Muscle layer of colon (tissue), 2 donors: ENCODE measurements around the gene ANXA2R.
A peak's percentile ranks its signal among the peaks of the same experiment; 100 is the strongest.
"Not testable (repeated sequence)": the region's sequence is repeated elsewhere in the genome, so short reads cannot be mapped to it uniquely, and the experiment has no call there.

Experiments used
- H3K27ac ChIP-seq: one replicate; pipeline ENCODE4 v1.7.0; 2013; ENCODE audit warnings: low read depth, mild to moderate bottlenecking, low read length, moderate library complexity
- H3K27me3 ChIP-seq, 2 donors: one replicate each; pipeline ENCODE4 v1.7.0; 2013; ENCODE audit warnings: low read length in 2 of 2, mild to moderate bottlenecking in 2 of 2; ENCODE audit not compliant: insufficient read depth in 2 of 2, control insufficient read depth in 1 of 2
- H3K36me3 ChIP-seq: one replicate; pipeline ENCODE4 v1.7.0; 2013; ENCODE audit warnings: mild to moderate bottlenecking, low read length; ENCODE audit not compliant: insufficient read depth
- H3K4me1 ChIP-seq: one replicate; pipeline ENCODE4 v1.7.0; 2013; ENCODE audit warnings: mild to moderate bottlenecking, low read length; ENCODE audit not compliant: insufficient read depth
- H3K4me3 ChIP-seq, 2 donors: one replicate each; pipeline ENCODE4 v1.7.0; 2013; ENCODE audit warnings: low read length in 2 of 2, low read depth in 1 of 2, mild to moderate bottlenecking in 1 of 2, moderate library complexity in 1 of 2
- H3K9ac ChIP-seq: one replicate; pipeline ENCODE4 v1.7.0; 2013; ENCODE audit warnings: low read length
- H3K9me3 ChIP-seq: one replicate; pipeline ENCODE4 v1.7.0; 2013; ENCODE audit warnings: mild to moderate bottlenecking, low read length
- donor health status: abdominal sarcoma.
- donor health status: Adenocarcinoma of cecum.

ANXA2R gene, protein sequence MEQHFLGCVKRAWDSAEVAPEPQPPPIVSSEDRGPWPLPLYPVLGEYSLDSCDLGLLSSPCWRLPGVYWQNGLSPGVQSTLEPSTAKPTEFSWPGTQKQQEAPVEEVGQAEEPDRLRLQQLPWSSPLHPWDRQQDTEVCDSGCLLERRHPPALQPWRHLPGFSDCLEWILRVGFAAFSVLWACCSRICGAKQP

DNA sequence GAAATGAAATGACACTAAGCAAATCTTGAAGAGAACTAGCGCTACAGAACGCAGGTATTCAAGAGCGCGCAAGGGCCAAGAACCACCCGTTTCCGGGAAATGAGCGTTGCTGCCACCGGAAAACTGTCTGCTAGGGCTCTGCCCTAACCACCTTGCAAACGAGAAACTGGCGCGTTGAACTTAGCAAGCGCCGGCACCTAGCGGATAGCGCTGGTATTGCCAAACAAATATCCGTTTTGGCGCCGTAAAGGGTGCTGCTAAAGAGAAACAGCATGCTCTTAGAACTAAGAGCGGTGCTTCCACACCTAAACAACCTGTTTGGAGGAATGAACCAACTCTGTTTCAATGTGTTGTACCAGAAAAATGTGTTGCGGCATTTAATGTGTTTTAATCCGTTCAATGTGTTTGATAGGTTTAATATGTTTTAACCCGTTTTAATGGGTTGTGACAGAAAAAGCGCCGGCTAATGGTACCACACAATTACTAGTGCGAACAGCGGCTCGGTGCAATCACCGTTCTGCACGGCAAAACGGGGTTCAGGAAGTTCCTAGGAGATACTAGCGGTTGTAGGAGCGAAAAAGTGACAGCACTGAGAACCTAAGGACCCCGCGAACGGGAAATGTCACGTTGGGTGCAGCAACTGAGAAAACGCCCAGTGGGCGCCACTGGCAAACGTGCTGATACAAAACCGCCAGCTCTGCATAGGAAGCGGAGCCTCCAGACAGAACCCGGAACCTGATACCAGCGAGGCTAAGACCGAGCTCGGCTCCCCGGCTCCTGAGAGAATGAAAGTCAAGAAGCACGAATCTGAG lies at the start of gene ANXA2R:
Gene ANXA2R, minus strand, starts transcription at position 33 of the 812 bp plus-strand sequence. CDS start 273 bp downstream, outside the sequence.
- H3K36me3 ChIP-seq: no peaks in the 10 kb centered on the region
- H3K27me3 ChIP-seq: peaks cover 45 to 61% of the 10 kb centered on the region in 2 donors
- H3K9ac ChIP-seq: peak within 1 kb of the TSS; percentile 50
- peaks cover 20% of the 10 kb centered on the region for H3K4me1 ChIP-seq
- H3K9me3 ChIP-seq: peaks cover 8% of the 10 kb centered on the region
- H3K27ac ChIP-seq: peak within 1 kb of the TSS; percentile 31
- H3K4me3 ChIP-seq: peak within 1 kb of the TSS; percentile 16 to 78

DNA sequence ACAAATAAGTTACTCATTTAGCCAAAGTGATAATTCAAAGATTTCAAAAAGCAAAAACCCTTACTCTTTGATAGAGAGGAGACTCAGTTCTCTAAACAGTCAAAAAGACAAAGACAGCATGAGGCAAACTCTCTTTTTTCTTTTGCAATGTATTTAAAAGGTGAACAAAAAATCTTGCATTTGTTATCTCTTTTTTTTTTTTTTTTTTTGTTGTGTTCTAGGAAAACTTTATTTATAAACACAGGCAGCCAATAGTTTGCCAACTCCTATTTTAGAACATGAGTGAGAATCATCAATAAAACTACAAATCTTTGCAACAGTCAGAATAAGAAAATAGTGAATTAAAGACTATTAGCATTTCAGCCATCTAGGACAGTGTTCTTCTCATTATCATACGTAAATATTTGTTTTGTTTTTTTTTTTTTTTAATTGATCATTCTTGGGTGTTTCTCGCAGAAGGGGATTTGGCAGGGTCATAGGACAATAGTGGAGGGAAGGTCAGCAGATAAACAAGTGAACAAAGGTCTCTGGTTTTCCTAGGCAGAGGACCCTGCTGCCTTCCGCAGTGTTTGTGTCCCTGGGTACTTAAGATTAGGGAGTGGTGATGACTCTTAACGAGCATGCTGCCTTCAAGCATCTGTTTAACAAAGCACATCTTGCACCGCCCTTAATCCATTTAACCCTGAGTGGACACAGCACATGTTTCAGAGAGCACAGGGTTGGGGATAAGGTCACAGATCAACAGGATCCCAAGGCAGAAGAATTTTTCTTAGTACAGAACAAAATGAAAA lies 46.2 kb upstream of the ANXA2R start:
- not testable (repeated sequence) for H3K27ac ChIP-seq, H3K4me1 ChIP-seq, H3K9me3 ChIP-seq, H3K36me3 ChIP-seq, H3K27me3 ChIP-seq, H3K4me3 ChIP-seq, H3K9ac ChIP-seq

DNA sequence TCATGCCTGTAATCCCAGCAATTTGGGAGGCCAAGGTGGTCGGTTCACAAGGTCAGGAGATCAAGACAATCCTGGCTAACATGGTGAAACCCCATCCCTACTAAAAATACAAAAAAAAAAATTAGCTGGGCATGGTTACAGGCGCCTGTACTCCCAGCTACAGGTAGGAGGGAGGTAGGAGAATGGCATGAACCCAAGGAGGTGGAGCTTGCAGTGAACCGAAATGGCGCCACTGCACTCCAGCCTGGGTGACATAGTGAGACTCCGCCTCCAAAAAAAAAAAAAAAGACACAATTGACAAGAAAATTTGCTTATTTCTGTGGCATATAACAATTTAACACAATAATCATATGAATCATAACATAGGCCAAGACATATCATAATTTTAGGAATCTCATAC lies 45.3 kb upstream of the ANXA2R start:
- Histone ChIP-seq H3K36me3 (peaks cover 4% of the 10 kb centered on the region), H3K9me3 (no peaks in the 10 kb centered on the region), H3K4me3 (no peak overlapping the region), H3K9ac (no peak overlapping the region), H3K27ac (no peak overlapping the region), H3K4me1 (no peaks in the 10 kb centered on the region), H3K27me3 (no peaks in the 10 kb centered on the region)

DNA sequence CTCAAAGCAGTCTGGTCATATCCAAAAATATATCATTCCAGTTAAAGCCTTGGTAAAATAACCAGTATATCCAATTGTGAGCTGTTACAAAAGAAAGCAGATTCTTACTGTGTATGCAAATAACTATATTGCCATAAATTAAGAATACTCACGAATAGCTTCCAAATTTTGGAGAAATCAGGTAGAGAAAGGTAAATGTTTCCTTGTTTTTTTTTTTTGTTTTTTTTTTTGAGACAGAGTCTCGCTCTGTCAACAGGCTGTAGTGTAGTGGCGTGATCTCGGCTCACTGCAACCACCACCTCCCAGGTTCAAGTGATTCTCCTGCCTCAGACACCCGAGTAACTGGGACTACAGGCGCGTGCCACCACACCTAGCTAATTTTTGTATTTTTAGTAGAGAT lies 44.3 kb upstream of the ANXA2R start:
- not testable (repeated sequence) for H3K9me3 ChIP-seq, H3K27me3 ChIP-seq, H3K4me3 ChIP-seq, H3K4me1 ChIP-seq, H3K27ac ChIP-seq, H3K9ac ChIP-seq, H3K36me3 ChIP-seq

DNA sequence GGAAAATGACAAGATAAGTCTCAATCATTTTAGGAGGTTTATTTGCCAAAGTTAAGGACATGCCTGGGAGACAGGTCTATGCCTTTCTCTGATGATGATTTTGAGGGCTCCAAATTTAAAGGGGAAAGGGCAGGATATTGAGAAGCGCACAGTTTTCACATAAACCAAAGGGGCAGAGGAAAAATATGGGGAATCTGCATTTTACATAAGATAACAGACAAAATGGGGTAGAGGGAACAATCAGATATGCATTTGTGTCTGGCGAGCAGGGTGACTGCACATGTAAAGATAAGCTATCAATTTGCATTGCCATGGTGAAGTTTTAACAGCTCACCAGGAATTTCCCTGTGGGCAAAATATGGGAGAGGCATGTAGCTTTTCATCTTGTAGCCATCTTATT lies 41.2 kb upstream of the ANXA2R start:
- H3K4me1 ChIP-seq, H3K9me3 ChIP-seq, H3K27ac ChIP-seq, H3K27me3 ChIP-seq, H3K4me3 ChIP-seq, H3K36me3 ChIP-seq, H3K9ac ChIP-seq: not testable (repeated sequence)

DNA sequence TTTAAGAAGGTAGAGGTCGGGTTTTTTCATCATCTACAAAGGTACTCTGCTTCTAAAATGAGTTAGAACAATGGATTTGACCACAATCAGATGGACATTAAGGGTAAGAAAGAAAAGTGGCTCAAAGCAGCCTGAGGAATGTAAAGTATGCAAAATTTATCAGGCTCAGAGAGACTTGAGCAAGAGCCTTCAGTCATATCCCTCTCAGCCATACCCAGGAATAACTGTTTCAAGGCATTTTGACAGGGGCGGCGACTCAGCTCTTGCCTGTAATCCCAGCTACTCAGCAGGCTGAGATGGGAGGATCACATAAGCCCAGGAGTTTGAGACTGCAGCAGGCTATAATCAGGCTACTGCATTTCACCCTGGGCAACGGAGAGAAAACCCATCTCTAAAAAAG lies 38.8 kb upstream of the ANXA2R start:
- H3K4me3 ChIP-seq: no peak overlapping the region
- H3K27me3 ChIP-seq: no peaks in the 10 kb centered on the region
- no peak overlapping the region for H3K9ac ChIP-seq
- H3K27ac ChIP-seq: no peak overlapping the region
- no peaks in the 10 kb centered on the region for H3K4me1 ChIP-seq
- H3K9me3 ChIP-seq: no peaks in the 10 kb centered on the region
- H3K36me3 ChIP-seq: peaks cover 12% of the 10 kb centered on the region

DNA sequence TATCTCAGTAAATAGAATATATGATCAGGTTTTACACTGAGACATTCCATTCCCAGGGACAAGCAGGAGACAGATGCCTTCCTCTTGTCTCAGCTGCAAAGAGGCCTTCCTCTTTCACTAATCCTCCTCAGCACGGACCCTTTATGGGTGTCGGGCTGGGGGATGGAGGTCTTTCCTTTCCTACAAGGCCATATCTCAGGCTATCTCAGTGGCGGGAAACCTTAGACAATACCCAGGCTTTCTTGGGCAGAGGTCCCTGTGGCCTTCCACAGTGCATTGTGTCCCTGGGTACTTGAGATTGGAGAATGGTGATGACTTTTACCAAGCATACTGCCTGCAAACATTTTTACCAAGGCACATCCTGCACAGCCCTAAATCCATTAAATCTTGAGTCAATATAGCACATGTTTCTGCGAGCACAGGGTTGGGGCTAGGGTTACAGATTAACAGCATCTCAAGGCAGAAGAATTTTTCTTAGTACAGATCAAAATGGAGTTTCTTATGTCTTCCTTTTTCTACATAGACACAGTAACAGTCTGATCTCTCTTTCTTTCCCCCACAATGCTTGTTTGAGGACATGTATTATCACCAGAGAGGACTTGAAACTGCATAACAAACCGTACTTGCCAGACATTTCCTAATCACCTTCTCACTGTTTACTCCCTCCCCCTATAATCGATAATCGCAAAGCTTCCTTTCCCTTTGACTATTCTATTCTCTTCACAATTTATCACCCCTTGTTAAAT lies 37.5 kb upstream of the ANXA2R start:
- H3K4me3 ChIP-seq, H3K9me3 ChIP-seq, H3K9ac ChIP-seq, H3K27me3 ChIP-seq, H3K4me1 ChIP-seq, H3K27ac ChIP-seq: not testable (repeated sequence)
- peaks cover 12% of the 10 kb centered on the region for H3K36me3 ChIP-seq

DNA sequence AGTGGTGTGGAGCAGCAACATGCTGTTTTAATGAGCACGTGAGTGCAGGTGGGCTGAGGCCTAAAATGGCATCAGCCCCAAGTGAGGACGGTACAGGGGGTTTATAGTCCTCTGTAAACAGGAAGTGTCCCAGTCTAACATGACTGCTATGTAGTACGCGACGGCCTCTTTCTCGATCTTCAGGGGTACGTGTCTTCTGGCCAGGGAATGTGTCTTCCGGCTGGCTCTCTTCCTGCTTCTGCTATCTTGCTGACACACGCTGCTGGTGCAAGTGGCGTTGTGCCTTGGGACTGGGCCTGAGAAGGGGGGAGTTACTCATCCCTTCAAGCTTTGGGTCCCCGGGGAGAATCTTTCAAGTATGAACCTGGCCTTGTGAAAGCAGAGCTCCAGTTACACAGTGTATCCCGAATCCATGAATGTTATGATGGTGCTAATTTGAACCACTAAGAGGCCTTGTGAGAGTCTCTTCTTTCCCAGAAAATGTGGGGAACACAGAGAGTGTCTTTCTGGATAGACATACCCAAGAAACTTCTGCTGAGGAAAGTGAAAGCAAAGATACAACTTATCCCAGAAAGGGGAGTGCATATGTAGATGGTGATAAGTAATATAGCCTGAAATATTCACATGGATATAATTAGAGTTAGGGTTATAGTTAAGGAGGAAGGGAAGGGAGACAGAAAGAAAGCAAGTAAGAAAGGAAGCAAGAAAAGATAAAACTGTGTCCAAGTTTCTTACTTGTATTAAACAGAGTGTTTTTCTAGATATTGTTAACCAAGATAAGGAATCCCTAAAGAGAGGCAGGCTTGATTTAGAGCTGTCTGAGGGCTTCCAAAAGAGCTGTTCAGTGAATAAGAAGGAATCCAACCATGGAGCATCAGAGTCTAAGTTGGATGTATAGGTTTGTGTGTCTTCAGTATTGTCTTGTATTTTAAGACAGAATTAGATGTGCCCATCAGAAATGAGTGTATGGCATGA lies 35.5 kb upstream of the ANXA2R start:
- Histone ChIP-seq H3K4me1 (no peaks in the 10 kb centered on the region), H3K27ac (no peak overlapping the region), H3K4me3 (no peak overlapping the region), H3K27me3 (no peaks in the 10 kb centered on the region), H3K9me3 (no peaks in the 10 kb centered on the region), H3K36me3 (peaks cover 18% of the 10 kb centered on the region), H3K9ac (no peak overlapping the region)

DNA sequence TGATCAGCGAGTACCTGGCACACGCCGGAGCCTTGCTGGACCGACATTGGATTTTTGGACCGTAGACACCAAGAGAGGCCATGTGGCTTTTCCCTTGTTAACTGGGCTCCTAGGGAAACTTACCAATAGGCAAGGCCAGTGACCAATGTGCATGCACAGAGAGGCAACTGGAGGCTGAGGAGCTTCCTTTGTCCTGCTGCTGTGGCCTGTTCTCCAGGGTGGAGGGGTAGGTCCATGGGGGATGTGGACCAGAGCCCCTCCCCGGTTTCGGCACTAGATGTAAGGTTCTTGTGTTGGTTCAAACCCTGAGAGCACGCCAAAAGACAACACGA lies 34.8 kb upstream of the ANXA2R start:
- Histone ChIP-seq H3K9me3 (no peaks in the 10 kb centered on the region), H3K9ac (no peak overlapping the region), H3K36me3 (peaks cover 15% of the 10 kb centered on the region), H3K27me3 (no peaks in the 10 kb centered on the region), H3K27ac (no peak overlapping the region), H3K4me3 (no peak overlapping the region), H3K4me1 (no peaks in the 10 kb centered on the region)

DNA sequence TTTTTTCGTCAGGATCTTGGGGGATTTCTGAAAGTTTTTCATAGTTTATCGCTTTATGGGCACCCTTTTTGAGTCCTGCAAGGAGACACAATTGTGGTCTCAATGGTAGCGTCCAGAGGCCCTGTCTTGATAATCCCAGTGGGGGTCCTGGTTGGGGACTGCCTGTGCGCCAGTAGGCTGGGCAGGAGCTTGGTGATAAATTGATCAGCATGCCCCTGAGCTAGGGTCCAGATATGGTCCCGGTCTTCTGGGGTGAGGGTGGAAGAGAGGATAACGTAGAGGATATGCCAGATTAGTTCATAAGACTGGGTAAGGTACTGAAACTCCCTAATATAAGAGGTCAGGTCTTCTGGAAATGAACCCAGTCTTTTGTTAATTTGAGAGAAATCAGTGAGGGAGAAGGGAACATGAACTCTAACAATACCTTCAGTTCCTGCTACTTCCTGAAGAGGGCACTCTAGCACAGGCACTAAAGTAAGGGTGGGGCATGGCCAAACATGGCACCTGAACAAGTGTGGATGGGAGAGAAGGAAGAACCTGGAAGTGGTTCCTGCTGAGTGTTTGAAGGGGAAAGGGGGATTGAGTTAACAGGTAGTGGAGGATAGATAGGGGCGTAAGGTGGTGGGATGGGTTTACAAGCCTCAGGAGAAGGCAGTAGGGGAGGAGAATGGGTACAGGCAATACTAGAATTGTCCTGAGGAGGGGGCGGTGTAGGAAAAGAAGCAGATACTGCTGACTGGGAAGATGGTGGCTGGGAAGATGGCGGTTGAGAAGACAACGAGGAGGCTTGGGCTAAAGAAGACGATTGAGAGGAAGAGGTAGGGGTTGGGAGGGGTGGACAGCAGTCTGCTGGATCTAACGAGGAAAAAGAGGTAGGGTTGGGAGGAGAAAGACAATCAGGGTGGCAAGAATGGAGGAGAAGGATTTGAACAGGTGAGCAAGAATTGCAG lies 33.8 kb upstream of the ANXA2R start:
- no peak overlapping the region for H3K4me3 ChIP-seq
- peaks cover 15% of the 10 kb centered on the region for H3K36me3 ChIP-seq
- no peak overlapping the region for H3K9ac ChIP-seq
- peaks cover 7% of the 10 kb centered on the region for H3K4me1 ChIP-seq
- no peaks in the 10 kb centered on the region for H3K9me3 ChIP-seq
- no peak overlapping the region for H3K27ac ChIP-seq
- no peaks in the 10 kb centered on the region for H3K27me3 ChIP-seq
